PC-9 (cell line): Measurements from ENCODE around the gene ASIP. TPM values are rescaled to one million over a fixed set of nuclear protein-coding genes. Genes with fewer than 3 reads are reported as not detected.

ENCODE experiments used
- BruUV-seq: library from RNA; stranded (reverse); fragments of 400-500 nt; replicated peaks from 2 replicates; lab custom pipeline; 2021; lab: Mats Ljungman, UMichigan
- CTCF ChIA-PET: fragments of 300-600 bp; sonication (Branson Sonifier 250); formaldehyde crosslinking; loops from one replicate; lab custom pipeline; 2022; ENCODE audit warnings: antibody characterized with exemption; lab: Charles Lee
- POLR2A ChIA-PET: fragments of 300-600 bp; sonication (Branson Sonifier 250); formaldehyde crosslinking; loops from one replicate; lab custom pipeline; 2022; ENCODE audit warnings: antibody characterized with exemption; ENCODE audit not compliant: unreplicated experiment; lab: Charles Lee
- DNase-seq, 2 experiments: peaks; one replicate each; pipeline versions ENCODE4 v3.0.0 to v3.0.0-alpha.2; 2015 to 2022; ENCODE audit warnings: mixed read lengths in 1 of 2
- H2AFZ ChIP-seq: fragments of 200-600 bp; sonication (generic); 2 replicates; pipeline ENCODE4 v1.8.1; 2017; ENCODE audit warnings: antibody characterized with exemption
- H3F3A ChIP-seq: fragments of 200-600 bp; sonication (generic); 2 replicates; pipeline ENCODE4 v1.8.1; 2017; ENCODE audit warnings: antibody characterized with exemption, mild to moderate bottlenecking, low read depth; ENCODE audit not compliant: insufficient read depth
- H3K27ac ChIP-seq: fragments of 200-600 bp; sonication (generic); 2 replicates; pipeline ENCODE4 v1.6.1; 2016; ENCODE audit warnings: mixed run types
- H3K27me3 ChIP-seq: fragments of 200-600 bp; sonication (generic); 2 replicates; pipeline ENCODE4 v1.6.1; 2016; ENCODE audit warnings: low read depth, mixed run types; ENCODE audit not compliant: insufficient read depth
- H3K36me3 ChIP-seq: fragments of 200-600 bp; sonication (generic); 2 replicates; pipeline ENCODE4 v1.6.1; 2016; ENCODE audit warnings: low read depth, mixed run types
- H3K4me1 ChIP-seq: fragments of 200-600 bp; sonication (generic); replicated peaks from 2 replicates; pipeline ENCODE4 v1.6.1; 2016; ENCODE audit warnings: mixed run types; ENCODE audit not compliant: insufficient read depth
- H3K4me2 ChIP-seq: fragments of 200-600 bp; sonication (generic); 2 replicates; pipeline ENCODE4 v1.6.1; 2017; ENCODE audit warnings: mixed run types
- H3K4me3 ChIP-seq: fragments of 200-600 bp; sonication (generic); 2 replicates; pipeline ENCODE4 v1.6.1; 2016; ENCODE audit warnings: mixed run types
- H3K79me2 ChIP-seq: fragments of 200-600 bp; sonication (generic); 2 replicates; pipeline ENCODE4 v1.6.1; 2017; ENCODE audit warnings: low read depth, mixed run types
- H3K9me2 ChIP-seq: fragments of 200-600 bp; sonication (generic); 2 replicates; pipeline ENCODE4 v1.8.1; 2017; ENCODE audit warnings: mild to moderate bottlenecking; ENCODE audit not compliant: insufficient read depth
- H3K9me3 ChIP-seq: fragments of 200-600 bp; sonication (generic); 2 replicates; pipeline ENCODE4 v1.8.1; 2016; ENCODE audit warnings: low read depth; ENCODE audit not compliant: insufficient read depth
- H4K20me1 ChIP-seq: fragments of 200-600 bp; sonication (generic); 2 replicates; pipeline ENCODE4 v1.8.1; 2017; ENCODE audit not compliant: insufficient read depth
- EZH2 ChIP-seq: fragments of 200-600 bp; sonication (generic); IDR thresholded peaks from 2 replicates; pipeline ENCODE4 v1.8.0; 2017; ENCODE audit warnings: antibody characterized with exemption, low read depth
- intact Hi-C: fragments of 100-400 bp; cut with micrococcal nuclease; formaldehyde crosslinking; loops from one replicate; pipeline ENCODE4 v1.10.0; 2022; ENCODE audit not compliant: unreplicated experiment
- total RNA-seq: library from RNA; stranded (reverse); gene quantifications from 2 replicates; pipeline ENCODE4 v1.2.3, GENCODE V29; 2021
- TF ChIP-seq, protein P1 (sequence below): fragments of 200-600 bp; sonication (generic); conservative IDR thresholded peaks from 2 replicates; pipeline ENCODE4 v1.6.1; 2017; ENCODE audit warnings: mixed run types, antibody characterized with exemption, mild to moderate bottlenecking, moderate library complexity

The ASIP gene
- total RNA-seq, 1 experiment from 2014 or later = not detected

DNA sequence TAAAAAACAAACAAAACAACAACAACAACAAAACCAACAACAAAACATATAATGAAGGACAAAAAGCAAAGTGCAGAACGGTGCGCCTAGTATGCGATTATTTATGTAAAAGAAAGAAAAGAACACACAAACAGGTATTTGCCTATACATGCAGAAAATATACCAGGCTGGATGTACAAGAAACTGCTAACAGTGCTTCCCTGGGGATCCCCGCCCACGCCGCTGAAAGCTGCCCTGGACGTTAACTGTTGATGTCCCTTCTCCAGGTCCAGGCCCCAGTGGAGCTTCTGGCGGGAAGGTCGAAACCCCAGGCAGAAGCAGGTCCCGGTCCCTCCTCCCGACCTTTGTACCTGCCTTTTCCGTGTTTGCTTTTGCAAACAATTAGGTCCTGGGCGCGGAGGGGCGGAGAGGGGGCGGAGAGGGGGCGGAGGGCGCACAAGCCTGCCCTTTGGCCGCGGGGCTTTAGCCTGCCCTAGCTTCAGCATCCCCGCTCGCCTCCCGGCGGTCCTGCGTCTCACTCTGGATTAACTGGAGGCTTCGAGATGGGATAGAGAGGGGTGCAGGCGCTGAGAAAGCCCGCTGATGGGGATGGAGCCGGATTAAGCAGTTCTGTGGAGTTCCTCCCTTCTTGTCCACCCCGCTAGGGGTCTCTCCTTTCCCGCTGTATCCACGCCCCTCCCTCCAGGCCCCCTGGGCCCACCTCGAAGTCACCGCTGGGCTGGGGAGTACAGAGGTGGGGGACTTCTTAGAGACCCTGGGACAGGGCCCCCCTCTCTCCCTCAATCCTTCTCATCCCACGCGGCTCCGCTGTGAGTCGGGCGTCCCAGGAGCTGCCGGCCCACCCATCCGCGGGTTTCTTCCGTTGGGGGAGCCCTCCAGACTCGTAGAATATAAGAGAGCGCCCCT, 70.1 kb downstream of the ASIP start:
- ChIA-PET CTCF (interaction anchor here (0.6 to 2.7 kb wide), 8 partner anchors 36 to 214 kb away, joined by 3 to 24 read pairs (median 4); partner anchors contain the start of gene ITCH), POLR2A (interaction anchor here (0.5 kb wide), 1 partner anchor 113 kb away, joined by 3 read pairs; no protein-coding TSS in a partner anchor)
- no peak overlapping the region for H3K27ac ChIP-seq
- H3K79me2 ChIP-seq = 0 out of 2 replicates have a peak, but pooled peaks cover 5% of the 10 kb centered on the region
- no peaks in the 10 kb centered on the region for H3K9me3 ChIP-seq
- no peaks in the 10 kb centered on the region for H3K36me3 ChIP-seq
- no TSS peak for BruUV-seq
- intact Hi-C loops = loop anchor here (1.0 to 5.0 kb wide), 4 partner anchors 111 to 393 kb away; partner anchors contain the start of gene TP53INP2
- no peak overlapping the region for H3K4me3 ChIP-seq
- DNase-seq = peak in 1 of 2 experiments; percentile 46
- H3K4me2 ChIP-seq = no peak overlapping the region
- H4K20me1 ChIP-seq = no peaks in the 10 kb centered on the region
- peaks cover 44% of the 10 kb centered on the region for H3K4me1 ChIP-seq
- no peak overlapping the region for H2AFZ ChIP-seq
- no peaks in the 10 kb centered on the region for H3K9me2 ChIP-seq
- no peak for TF ChIP-seq EZH2
- TF ChIP-seq, protein P1, sequence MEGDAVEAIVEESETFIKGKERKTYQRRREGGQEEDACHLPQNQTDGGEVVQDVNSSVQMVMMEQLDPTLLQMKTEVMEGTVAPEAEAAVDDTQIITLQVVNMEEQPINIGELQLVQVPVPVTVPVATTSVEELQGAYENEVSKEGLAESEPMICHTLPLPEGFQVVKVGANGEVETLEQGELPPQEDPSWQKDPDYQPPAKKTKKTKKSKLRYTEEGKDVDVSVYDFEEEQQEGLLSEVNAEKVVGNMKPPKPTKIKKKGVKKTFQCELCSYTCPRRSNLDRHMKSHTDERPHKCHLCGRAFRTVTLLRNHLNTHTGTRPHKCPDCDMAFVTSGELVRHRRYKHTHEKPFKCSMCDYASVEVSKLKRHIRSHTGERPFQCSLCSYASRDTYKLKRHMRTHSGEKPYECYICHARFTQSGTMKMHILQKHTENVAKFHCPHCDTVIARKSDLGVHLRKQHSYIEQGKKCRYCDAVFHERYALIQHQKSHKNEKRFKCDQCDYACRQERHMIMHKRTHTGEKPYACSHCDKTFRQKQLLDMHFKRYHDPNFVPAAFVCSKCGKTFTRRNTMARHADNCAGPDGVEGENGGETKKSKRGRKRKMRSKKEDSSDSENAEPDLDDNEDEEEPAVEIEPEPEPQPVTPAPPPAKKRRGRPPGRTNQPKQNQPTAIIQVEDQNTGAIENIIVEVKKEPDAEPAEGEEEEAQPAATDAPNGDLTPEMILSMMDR = no peak
- H3K27me3 ChIP-seq = no peaks in the 10 kb centered on the region
- peaks cover 32% of the 10 kb centered on the region for H3F3A ChIP-seq

DNA sequence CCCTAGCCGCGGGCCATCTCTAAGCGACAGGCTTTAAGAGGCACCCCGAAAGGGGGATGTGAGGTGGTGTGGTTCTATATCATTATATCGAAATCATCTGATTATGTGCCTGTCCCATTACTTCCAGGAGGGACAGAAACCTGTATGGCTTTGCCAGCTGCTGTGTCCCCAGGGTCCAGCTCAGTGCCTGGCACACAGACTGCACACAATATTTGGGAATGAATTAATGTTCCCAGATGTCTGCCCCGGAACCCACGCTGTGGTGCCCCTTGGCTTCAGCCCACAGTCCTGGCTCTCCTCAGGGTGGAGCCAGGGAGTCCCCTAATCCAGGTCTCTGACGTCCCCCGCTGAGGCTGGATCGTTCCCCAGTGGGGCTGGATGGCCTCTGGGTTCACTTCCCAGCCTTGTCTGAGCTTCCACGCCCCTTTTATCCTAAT, 70.8 kb downstream of the ASIP start:
- H3K4me3 ChIP-seq = no peak overlapping the region

More for the DNA sequence above, 70.8 kb downstream of the ASIP start:
- DNase-seq = no peak
- Histone ChIP-seq H3K9me2 (no peaks in the 10 kb centered on the region), H3K9me3 (no peaks in the 10 kb centered on the region), H3K27me3 (no peaks in the 10 kb centered on the region), H2AFZ (no peak overlapping the region), H3K4me1 (peaks cover 50% of the 10 kb centered on the region), H3F3A (peaks cover 37% of the 10 kb centered on the region), H3K36me3 (no peaks in the 10 kb centered on the region), H3K79me2 (0 out of 2 replicates have a peak, but pooled peaks cover 5% of the 10 kb centered on the region), H3K27ac (no peak overlapping the region), H3K4me2 (peak overlapping the region; percentile 60), H4K20me1 (no peaks in the 10 kb centered on the region)
- POLR2A ChIA-PET = interaction anchor here (0.5 to 0.6 kb wide), 3 partner anchors 112 to 405 kb away, joined by 3 to 5 read pairs (median 4); no protein-coding TSS in a partner anchor
- CTCF ChIA-PET = interaction anchor here (0.6 to 2.7 kb wide), 22 partner anchors 24 to 458 kb away, joined by 3 to 24 read pairs (median 5); partner anchors contain the start of gene ITCH
- no TSS peak for BruUV-seq
- TF ChIP-seq EZH2 = no peak
- TF ChIP-seq, protein P1 = no peak
- intact Hi-C loops = loop anchor here (1.0 to 5.0 kb wide), 4 partner anchors 110 to 393 kb away; partner anchors contain the start of gene TP53INP2
